ENCODE measurements around the gene RCAN1.

RCAN1 gene

DNA sequence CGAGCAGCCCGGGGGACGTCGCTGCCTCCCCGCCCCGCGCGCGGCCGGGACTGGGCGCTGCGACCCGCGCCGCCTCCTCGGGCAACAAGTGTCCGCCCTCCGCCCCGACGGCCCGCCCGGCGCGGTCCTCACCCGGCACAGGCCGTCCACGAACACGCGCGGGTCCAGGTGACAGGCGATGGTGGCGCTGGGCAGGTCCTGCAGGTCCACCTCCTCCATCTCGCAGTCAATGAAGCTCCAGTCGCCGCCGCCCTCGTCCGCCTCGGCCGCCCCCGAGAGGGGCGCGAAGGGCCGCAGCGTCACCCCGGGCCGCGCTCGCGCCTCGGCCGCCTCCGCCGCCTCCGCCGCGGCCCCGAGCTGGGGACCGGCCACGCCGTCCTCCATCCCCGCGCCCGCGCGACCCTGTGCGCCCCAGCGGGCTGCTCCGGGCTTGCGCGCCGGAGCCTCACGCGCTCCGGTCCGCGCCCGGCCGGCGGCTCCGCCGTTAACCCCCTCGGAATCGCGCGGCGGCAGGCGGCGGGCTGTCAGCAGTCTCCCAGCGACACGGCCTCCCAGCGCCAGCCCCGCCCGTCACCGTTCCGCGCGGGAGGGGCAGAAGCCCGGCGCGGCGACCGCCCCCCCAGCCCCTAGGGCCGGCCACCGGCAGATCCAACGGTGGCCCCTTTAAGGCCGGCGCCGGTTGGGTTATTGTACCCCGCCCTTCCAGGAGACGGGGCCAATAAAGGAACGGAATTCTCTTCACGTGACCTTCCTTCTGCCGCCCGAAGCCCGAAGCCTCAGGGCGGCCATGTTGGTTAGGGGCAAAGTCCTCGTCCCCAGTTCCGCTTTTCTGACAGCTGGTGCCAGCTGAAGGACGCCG is at the start of gene RCAN1:
RCAN1 (minus strand) TSS at position 486 of the 859 bp plus-strand sequence; CDS start at position 384, 102 bp downstream.
- peak; percentile 75 for DNase-seq

DNA sequence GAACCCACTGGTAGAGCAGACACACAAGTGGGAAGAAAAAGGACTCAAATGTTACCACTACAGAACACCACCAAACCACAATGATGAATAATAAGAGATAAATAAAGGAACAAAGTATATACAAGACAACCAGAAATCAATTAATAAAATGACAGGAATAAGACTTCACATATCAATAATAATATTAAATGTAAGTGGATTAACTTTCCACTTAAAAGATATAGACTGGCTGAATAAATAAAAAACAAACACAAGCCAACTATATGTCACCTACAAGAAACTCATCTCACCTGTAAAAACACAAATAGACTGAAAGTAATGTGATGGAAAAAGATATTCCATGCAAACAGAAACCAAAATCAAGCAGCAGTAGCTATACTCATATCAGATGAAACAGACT is 46.9 kb upstream of the RCAN1 start:
- no peak for DNase-seq

DNA sequence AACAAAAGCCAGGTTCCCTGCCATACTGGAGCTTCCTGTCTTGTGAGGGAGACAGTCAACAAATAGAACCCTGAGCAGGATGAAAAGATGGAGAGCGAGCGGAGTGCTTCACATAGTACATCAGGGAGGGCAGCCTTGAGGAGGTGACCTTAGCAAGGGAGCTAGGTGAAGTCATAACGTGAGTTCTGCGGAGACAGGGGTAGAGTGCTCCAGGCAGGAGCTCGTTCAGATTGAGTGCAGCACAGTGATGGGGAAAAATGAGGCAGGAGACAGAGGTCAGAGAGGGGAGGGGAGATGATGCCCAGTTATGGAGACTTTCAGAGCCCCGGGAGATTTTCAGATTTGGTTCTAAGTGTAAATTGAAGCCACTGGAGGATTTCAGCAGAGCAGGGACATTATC is 38.6 kb upstream of the RCAN1 start:
- no peak for DNase-seq

DNA sequence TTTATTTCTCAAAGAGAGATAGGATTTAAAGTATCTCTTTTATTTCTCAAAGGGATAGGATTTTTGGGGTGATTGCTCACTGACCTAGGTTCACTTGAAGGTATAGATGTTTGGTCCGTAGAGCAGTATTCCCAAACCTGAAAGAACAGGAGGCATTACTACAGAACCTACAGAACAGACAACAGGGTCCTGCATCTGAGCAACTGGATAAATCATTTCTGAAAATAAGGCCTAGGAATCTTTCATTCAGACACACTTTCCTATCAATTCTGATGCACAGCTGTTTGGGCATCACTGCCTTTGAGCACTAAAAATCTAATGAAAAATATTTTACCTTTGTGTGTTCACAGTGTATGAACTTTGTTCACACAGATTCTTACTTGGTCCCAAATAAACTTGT is 36.7 kb upstream of the RCAN1 start:
- DNase-seq = no peak

DNA sequence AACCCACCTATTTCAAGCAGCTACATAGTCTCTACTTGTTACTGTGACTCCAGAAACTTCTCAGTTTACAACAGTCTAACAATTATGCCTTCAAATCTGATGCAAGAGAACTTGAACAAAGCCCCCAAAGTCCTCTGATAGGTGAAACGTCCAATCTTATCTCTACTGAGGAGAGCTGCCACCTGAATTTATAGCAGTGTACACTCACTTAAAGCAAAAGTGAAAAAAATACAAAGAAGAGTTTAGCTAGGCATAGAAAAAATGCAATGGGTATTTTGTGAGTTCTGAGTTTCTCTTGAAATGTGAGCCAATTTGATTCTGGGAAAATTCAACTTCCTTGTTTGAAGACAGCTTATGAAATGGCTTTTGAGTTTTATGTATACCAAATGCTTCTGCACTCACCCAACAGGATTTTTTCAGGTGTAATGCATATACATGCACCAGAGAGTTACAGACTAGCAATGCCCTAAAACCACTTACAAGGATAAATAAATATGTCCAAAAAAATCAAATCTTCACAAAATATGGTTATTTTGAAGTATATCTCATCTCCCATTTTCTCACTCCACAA is 36.0 kb upstream of the RCAN1 start:
- DNase-seq = no peak

DNA sequence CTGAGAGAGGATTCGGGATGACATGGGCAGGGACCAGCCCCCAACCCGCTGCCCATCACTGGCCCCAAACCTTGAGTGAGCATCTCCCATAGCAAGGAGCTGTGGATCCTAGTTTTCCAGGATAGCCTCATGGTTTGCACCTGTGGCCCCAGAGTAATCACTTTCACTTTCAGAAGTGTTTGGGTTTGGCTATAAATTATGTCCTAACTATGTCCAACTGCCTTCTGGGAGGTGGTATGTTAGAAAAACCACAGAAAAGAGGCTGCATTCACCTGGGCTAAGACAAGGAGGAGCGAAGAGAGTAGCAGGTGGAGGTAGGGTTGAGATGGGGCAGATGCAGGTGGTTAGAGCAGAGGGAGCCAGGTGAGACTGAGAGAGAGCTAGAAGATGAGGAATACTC is 34.5 kb upstream of the RCAN1 start:
- DNase-seq = no peak

DNA sequence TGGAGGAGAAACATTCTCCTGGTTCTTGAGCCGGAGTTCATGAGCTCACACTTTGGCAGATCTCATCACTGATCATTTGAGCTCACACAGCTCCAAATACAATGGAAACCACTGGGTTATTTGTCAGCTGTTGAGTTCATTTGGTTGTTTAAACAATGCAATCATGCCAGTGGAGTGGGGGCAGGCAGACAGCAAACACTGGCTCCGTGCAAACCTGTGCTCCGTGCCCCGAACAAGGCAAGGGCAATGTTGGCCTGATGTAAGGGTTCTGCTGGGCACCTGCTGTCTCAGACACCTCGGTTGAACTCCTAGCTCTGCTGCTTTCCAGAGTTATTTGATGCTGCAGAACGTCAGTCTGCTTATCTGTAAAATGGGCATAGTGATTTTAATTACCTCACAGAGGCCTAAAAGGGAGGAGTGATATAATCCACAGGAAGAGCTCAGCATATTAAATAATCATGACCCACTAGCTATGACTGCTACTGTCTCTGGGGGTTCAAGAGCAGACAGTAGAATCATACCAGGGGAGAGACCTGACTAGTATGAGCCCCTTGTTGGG is 33.9 kb upstream of the RCAN1 start:
- no peak for DNase-seq

DNA sequence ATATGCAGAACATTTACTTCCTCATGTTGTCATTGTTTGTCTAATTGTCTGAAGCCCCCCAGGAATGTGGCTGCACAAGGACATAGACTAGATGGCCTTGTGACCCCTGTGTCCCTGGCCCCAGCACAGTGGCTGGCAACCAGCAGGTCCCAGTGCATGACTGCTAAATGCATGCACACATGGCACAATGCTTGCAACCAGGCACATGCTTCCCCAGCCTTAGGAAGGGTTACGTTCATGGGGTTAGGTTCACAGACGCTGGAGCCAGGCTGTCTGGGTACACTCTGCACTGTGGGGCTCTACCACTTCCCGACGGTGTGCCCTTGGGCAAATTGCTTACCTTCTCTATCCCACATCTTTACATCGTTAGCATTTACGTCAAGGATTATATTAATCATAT is 32.6 kb upstream of the RCAN1 start:
- no peak for DNase-seq

DNA sequence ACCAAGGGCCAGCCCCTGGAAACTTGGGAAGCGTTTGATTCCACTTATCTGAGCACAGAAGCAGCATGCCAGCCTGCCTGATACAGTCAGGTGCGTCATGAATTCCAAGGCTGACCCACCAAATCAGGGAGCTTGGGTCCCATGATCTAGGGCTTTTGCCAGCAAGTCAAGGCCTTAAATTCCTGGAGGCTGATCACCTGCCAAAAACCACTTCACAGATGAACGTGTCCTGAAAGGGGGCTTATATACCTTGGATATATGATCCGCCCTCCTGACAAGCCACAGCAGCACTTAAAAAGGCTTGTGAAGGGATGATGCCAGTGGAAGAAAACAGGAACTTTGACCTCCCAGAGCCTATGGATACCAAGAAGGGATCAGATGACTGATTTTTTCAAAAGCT is 29.9 kb upstream of the RCAN1 start:
- no peak for DNase-seq

DNA sequence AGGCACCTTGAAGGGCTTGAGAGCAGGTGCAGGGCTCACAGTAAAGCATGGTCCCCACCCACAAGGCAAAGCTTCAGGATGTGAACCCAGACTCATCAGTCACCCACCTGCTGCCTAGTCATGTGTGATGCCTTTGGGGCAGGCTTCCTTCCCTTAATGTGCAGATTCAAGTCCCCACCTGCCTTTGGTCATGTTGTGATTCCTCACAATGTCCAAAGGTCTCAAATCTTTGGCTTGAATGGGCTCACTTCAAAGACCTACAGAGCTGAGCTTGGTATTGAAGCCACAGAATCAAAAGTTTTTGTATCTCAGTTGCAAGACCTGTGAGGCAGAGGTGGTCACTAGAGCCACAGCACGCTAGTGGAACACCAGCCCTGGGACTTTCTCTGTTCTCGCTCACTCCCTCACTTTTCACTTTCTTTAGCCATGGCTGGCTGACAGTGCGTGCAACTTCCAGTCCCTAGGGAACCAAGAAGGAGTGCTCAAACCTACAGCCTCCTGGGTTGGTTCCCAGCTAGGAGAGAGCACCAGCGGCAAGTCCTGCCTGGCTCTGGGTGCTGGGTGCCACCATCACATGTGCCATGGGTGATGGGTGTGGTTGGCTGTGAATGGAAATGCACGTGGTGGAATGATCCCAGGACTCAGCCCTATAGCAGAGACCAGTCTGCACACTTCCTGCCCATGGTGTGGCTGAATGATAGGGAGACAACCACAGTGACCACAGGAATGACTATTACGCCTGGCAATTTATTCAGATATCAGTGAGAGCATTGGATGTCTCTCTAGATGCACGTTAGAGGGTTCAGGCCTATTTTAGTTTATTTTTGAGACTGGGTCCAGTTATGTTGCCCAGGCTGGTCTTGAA is 27.5 kb upstream of the RCAN1 start:
- DNase-seq = no peak

DNA sequence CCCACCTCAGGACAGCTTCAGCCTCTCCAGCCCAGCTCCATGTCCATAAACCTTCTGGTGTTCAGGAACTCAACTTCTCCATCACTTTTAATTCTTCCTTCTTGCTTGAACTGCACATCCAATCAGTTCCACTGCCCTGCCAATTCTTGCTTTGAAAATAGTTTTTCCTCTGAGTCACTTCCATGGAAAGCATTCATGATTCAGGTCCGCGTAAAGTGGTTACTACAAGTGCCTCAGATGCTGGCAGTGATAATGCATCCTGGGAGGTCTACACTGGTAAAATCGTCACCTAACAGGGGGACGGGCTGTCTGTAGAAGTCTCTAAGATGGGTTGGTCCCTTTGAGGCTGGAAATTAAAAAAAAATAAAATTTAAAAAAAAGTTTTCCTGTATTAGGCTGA is 25.9 kb upstream of the RCAN1 start:
- DNase-seq = peak; percentile 1

DNA sequence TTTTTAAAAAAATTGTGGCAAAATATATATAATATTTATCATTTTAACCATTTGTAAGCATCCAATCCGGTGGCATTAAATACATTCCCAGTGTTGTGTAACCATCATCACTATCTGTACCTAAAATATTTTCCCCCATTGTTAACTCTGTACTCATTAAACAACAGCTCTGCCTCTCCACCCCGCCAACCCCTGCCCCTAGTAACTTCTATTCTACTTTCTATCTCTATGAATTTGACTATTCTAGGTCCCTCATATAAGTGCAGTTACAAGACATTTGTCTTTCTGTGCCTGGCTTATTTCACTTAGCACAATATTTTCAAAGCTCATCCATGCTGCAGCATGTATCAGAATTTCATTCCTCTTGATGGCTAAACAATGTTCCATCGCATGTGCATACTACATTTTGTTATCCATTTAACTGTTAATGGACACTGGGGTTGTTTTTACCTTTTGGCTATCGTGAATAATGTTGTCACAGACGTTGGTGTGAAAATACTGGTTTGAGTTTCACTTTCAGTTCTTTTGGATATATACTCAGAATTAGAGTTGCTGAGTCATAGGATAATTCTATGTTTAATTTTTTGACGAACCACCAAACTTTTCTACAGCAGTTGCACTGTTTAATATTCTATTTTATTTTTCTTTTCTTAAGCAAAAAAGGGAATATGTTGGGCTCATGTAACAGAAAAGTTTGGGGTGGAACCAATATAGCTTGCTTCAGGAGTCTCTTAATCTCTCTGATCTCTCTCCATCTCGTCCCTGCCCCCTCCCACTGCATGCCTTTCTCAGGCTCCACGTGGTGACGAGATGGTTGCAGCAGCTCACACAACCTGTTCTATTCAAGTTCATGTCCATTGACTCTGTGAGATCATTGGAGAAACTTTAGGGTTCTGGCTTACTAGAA is 25.2 kb upstream of the RCAN1 start:
- no peak for DNase-seq

DNA sequence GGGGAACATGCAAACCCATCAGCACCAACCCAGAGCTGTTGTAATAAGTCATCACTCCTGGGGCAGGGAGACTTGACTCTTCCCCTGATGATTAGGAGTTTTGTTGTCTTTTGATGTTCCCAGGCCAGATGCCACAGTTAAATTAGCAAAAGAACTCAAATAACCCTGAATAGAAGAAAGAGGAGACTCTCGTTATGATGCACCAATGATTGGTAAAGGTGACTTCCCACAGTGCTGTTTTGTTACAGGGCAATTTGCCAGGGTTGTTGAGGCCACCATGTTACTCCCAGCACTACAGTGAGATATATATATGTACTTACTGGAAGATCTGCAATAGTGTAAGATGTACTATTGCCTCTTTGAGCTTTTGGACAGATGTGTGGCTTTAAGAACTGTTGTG is 24.3 kb upstream of the RCAN1 start:
- DNase-seq = no peak

DNA sequence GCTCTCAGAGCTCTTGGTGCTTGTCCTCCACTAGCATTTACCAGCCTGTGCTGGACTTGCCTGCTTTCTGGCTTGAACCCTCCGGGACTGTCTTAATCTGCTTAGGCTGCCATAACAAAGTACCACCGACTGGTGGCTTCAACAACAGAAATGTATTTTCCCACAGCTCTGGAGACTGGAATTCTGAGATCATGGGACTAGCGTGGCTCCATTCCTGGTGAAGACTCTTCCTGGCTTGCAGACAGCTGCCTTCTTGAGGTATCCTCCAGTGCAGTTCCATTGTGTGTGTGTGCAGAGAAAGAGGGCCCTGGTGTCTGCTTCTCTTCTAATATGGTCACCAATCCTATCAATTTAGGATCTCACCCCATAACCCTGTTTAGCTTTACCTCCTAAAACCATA is 22.0 kb upstream of the RCAN1 start:
- DNase-seq = no peak

DNA sequence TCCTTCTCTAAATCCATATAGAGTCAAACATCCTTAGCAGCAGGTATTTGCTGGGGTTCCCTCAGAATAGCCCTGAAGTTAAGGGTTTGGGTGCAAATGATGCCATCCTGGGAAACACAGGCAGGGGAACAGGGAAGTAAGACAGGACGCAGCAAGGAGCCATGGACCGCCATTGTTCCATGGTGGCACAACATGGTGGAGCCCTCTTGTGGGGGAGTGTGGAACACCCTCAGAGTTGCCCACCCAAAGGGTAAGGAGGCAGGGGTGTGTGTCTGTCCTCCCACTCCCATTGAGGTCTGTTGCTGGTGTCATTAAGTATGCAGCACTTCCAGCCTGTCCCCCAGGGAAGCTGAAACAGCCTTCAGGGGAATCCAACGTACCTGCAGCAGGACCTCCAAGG is 20.4 kb upstream of the RCAN1 start:
- no peak for DNase-seq

DNA sequence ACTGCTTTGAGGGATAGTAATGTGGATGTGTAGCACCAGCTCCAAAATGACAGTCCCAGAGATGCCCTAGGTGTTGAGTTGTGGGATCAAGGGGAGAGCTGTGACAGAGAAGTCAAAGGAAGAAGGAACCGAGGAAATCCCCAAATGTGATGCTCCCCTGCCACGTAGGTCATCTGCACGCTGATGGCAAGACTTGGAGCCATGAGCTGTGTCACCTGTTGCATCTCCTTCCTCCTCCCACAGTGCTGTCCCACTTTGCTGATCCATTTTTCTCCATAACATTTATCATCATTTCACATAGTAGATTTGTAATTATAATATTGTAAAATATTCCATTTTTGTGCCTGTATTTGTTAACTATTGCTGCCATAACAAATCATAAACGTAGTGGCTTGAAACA is 17.6 kb upstream of the RCAN1 start:
- no peak for DNase-seq

DNA sequence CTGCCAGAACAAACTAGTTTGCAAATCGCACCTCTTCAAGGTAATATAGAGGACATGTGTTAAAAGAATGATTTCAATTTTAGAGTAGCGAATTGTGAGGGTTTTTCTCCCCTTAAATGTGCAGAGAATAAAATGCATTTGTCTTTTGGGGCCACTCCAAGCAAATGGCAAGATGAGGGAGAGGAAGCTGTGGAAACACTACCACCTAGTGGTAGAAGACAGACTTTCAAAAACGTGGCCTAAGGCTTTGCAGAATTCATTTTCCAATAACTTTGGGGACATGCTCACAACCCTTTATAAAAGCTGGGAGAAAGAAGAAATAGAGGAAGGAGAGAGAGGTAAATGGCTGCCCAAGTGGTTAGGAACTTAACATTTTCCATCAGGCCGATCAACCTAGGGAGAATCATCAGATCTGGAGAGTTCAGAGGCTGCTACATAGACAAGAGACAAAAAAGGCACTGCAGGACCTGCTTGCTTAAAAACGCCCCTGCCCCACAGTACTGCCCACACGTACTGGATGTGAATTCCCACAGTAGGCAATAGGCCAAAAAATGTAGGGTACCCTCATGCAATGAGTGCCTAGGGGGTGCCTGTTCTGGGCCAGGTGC is 15.7 kb upstream of the RCAN1 start:
- DNase-seq = peak; percentile 63

DNA sequence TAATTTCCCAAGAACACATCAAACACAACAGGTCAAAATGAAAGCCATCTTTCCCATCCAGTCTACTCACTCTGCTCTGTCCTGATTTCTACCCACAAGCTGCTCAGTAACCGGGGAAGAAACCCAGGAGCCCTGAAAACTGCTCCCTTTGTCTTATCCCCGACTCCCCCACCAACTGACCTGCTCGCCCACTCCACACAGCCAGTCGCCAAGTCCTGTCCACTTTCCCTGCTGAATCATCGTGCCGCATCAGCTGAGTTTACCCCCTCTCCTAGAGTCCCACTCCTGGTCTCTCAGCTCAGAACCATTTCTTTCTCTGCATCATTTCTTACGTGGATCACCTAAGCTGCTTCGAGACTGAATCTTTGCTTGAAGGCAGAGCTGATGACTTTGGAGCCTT is 11.2 kb upstream of the RCAN1 start:
- no peak for DNase-seq

DNA sequence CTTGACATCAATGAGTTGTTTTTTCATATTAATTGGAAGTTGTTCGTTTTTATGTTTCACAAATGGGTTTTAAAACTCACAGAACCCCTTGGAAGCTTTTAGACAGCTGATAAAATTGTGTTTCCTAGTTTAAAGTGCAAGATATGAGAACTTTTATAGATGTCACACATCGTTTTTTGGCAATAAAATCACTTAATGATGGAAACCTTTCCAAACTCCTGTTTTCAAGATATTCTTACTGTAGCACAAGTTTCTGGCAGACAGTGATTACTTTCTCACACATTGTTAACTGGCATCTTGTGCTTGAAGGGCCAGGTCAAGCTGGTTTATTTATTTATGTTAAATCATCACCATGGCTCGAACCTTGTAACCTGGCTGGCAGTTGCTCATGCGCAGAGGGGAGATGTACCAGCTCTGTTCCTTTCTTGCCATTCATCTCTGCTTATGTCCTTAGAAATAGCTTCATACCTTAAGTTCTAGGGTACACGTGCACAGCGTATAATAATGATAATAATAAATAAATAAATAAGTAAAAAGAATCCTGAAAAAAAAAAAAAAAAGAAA is 10.2 kb upstream of the RCAN1 start:
- DNase-seq = no peak

DNA sequence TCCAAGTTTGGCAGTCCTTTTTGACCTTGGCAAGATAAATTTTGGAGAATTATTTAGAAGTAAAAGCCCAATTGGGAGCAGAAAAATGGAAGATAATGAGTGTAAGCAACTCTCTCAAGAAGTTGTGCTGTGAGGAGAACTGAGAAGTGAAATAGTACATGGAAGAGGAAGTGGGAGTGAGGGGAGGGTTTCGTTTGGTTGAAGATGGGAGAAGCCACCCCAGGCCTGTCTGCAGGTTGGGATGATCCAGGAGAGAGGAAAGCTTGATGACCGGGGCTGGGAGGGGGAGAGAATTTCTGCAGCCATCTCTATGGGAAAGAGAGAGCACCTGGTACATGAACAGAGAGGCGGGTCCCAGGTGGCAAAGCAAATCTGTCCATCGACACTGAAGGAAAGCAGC is 8.6 kb upstream of the RCAN1 start:
- DNase-seq = no peak

All from kidney glomerular epithelial cell (primary cell).